Stimulated activated CD8-positive, alpha-beta memory T cell treated with anti-CD3 and anti-CD28 coated beads, Interleukin-7, amount 100 ng/mL, for 48 hours (primary cell): ENCODE results near the gene NPEPPS.
"Not testable (repeated sequence)": the region's sequence is repeated elsewhere in the genome, so short reads cannot be mapped to it uniquely, and the experiment has no call there.

Source experiments
- DNase-seq, 2 donors: peaks; one replicate each; pipeline ENCODE4 v3.0.0-alpha.2; 2020; ENCODE audit warnings: low read depth in 1 of 2; ENCODE audit errors: extremely low read depth in 1 of 2

The NPEPPS gene

DNA sequence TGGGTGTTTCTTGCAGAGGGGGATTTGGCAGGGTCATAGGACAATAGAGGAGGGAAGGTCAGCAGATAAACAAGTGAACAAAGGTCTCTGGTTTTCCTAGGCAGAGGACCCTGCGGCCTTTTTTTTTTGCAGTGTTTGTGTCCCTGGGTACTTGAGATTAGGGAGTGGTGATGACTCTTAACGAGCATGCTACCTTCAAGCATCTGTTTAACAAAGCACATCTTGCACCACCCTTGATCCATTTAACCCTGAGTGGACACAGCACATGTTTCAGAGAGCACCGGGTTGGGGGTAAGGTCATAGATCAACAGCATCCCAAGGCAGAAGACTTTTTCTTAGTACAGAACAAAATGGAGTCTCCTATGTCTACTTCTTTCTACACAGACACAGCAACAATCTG is 25.2 kb downstream of the NPEPPS start:
- DNase-seq: not testable (repeated sequence)

DNA sequence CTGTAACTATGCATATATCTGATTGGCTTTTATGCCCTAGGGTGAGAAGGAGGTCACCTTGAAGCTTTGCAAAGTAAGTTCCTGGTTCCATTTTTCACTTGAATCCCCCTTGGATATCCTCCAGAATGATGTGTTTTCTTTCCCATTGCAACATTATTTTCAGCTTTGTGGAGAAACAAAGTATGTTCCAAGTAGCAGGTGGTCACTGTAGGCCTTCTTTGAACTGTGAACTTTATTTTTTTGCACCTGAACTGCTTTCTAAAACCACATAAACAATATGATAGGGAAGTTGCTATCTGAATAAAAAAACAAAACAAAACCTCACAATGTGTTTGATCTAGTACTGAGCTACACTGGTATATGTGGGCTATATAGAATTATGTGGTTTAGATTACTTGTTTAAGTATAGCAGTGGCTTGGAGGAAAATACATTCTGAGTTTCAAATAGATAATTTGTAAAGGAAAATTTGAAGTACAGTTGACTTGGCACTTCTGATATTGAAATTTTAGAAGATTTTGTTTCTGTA is 29.7 kb downstream of the NPEPPS start:
- not testable (repeated sequence) for DNase-seq

DNA sequence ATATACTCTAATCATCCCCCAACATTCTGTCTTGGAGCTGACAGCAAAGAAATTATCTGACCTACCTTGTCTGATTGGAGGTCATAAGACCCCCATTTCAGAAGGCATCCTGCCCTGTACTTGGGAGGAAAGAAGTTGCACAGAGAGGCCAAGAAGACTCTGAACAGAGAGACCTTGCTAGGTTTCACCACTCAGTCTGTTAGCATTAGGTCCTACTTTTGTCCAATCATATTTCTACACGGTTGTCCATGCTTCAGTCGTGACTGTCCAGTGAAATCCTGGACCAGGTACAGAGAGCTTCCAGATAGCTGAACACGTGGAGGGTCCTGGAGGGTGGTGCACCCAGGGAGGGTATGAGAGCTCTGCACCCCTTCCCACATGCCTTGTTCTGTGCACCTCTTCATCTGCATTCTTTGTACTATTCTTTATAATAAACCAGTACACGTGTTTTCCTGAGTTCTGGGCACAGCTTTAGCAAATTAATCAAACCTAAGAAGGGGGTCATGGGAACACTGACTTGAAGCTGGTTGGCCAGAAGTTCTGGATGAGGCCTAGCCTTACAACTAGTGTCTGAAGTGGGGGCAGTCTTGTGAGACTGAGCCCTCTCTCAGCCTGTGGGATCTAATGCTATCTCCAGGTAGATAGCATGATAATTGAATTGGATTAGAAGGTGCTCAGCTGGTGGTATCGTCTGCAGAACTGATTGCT is 30.9 kb downstream of the NPEPPS start:
- DNase-seq: not testable (repeated sequence)

DNA sequence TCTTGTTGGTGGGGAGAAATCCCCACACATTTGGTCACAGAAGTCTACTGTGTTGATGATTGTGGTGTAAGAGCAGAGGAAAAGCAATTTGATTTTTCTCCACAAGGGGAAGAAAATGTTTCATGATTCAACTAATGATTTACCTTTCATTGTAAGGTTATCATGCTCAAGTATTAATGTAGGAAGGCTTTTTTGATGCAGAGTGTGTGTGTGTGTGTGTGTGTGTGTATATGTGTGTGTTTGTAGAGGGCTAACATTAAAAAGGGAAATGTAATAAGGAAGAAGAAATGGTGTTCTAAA is 31.4 kb downstream of the NPEPPS start:
- DNase-seq: not testable (repeated sequence)

DNA sequence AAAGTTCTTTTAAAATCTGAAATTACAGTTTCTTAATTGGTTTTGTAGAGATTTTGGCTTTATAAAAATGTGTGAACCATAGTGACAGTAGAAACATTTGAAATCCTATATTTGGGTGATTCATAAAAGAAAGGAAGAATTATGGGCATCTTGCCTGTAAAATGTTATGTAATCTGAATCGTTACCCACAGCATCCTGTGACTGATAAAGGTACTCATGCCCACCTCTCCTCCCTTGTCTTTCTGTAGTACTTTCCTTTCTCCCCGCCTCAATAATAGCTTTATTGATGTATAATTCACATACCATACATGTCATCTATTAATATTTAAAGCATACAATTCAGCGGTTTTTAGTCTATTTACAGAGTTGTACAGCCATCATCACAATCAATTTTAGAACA is 36.4 kb downstream of the NPEPPS start:
- not testable (repeated sequence) for DNase-seq

DNA sequence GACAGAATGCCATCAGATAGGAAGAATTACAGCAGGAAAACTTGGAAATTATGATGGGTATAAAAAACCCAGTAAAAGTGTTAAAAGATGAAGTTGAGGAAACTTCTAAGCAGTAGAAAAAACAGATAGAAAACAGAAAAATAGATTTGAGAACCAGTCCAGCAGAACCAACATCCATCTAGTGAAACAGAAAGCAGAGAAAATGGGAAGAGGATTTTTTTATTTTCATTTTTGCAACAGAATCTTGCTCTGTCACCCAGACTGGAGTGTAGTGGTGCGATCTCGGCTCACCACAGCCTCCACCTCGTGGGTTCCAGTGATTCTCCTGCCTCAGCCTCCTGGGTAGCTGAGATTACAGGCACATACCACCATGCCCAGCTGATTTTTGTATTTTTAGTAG is 41.7 kb downstream of the NPEPPS start:
- DNase-seq: not testable (repeated sequence)

- not testable (repeated sequence) for DNase-seq
Observed at GRCh38 chr17:47582416-47582815, 51.5 kb downstream of the NPEPPS start.

- not testable (repeated sequence) for DNase-seq
Observed at GRCh38 chr17:47586378-47587055, 55.6 kb downstream of the NPEPPS start.

- DNase-seq: not testable (repeated sequence)
Observed at GRCh38 chr17:47593522-47593921, 62.6 kb downstream of the NPEPPS start.

- no peak for DNase-seq
Observed at GRCh38 chr17:47603830-47604597, 73.1 kb downstream of the NPEPPS start.

DNA sequence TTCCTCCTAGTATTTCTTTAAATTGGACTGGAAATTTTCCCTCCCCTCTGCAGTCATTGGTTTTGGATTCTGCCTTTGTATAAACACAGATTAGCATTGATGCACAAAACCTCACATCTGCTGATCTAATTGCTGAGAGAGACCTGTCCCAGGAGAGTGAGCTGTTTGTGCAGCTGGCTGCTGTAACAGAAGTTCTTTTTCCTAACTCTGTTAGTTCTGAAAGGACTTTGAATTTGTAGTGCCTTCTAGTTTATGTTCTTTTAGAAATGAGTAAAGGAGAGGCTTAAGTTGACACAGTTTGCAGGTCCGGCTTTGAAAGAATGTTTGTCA is 73.7 kb downstream of the NPEPPS start:
- no peak for DNase-seq

DNA sequence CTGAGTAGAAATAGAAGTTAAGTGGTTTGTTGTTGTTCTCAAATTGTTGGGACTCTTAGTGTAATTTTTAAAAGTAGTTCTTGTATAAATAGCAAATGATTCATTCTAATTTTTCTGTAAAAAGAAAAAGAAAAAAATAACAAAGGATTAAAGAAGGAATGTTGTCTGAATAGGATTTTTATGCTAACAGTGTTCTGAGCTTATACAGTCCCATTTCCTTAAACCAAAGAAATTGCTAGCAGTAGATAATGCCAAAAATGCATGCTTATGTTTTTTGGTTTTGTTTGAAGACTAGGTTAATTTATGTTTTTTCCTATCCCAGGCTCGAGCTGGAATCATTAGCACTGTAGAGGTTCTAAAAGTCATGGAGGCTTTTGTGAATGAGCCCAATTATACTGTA is 74.1 kb downstream of the NPEPPS start:
- DNase-seq: no peak

DNA sequence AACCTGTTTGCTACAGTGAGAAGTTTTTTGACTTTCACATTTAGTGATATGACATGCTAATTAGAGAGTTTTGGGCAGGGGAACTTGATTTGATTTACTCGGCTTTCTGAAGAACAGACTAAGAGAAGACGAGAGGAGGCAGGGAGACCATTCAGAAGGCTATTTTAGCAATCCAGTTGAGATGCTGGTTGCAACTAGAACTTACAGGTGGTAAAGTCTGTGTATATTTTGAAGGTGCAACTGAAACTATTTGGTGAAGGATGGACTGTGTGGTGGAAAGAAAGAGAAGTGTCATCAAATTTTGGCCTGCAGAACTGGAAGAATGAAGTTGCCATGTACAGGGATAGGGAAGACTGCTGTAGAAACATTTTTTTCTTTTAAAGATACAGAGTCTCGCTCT is 76.6 kb downstream of the NPEPPS start:
- DNase-seq: no peak

DNA sequence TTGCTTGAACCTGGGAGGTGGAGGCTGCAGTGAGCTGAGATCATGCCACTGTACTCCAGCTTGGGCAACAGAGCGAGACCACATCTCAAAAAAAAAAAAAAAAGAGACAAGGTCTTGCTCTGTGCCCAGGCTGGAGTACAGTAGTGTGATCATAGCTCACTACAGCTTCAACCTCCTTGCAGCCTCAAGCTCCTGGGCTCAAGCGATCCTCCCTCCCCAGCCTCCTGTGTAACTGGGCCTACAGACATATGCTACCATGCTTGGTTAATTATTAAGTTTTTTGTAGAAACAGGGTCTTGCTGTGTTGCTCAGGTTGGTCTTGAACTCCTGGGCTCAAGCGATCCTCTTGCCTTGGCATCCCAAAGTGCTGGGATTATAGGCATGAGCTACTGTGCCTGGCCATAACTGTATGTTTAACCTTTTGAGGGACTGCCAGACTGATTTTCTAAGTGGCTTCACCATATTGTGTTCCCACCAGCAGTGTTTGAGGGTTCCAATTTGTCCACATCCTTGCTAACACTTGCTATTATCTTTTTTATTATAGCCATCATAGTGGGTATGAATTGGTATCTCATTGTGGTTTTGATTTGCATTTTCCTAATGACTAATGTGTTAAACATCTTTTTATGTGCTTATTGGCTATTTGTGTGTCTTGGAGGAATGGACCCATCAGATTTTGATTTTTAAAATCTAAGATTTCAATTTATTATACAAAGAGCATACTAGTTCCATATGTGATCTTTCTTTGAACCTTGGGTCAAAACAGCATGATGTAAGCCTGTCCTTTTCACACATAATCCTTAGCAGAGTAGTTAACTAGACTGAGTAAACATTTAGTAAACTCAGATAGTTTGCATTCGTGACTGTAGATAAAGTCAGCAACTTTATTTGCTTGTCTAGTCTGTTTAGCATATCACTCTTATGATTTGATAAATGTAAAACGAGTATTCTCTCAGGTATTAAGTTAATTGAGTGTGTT is 80.8 kb downstream of the NPEPPS start:
- no peak for DNase-seq

DNA sequence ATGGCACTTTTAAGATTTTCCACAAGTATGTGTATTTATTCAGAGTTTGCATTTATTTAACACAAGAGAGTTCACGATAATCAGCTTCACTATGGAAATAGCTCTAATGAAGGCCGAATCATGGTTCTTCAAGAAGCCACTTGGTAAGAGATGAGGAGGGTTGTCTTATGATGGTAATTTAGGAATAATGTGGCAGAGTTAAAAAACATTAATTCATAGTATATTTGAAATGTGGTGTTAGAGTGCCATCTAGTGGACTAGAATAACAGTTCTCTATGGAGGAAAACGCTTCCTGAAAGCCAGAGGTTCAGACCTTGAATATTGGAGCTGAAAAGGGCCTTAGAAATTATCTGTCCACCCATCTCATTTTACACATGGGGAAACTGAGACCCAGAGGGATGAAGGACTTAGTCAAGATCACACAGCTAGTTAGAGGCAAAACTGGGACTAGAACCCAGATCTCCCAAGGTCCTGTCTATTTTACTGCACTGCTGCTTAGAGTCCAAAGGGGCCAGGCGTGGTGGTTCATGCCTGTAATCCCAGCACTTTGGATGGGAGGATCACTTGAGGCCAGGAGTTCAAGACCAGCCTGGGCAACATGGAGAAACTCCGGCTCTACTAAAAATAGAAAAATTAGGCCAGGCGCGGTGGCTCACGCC is 85.0 kb downstream of the NPEPPS start:
- no peak for DNase-seq

GRCh38 chr17:47618410-47618809 is 87.5 kb downstream of the NPEPPS start:
- DNase-seq: no peak

DNA sequence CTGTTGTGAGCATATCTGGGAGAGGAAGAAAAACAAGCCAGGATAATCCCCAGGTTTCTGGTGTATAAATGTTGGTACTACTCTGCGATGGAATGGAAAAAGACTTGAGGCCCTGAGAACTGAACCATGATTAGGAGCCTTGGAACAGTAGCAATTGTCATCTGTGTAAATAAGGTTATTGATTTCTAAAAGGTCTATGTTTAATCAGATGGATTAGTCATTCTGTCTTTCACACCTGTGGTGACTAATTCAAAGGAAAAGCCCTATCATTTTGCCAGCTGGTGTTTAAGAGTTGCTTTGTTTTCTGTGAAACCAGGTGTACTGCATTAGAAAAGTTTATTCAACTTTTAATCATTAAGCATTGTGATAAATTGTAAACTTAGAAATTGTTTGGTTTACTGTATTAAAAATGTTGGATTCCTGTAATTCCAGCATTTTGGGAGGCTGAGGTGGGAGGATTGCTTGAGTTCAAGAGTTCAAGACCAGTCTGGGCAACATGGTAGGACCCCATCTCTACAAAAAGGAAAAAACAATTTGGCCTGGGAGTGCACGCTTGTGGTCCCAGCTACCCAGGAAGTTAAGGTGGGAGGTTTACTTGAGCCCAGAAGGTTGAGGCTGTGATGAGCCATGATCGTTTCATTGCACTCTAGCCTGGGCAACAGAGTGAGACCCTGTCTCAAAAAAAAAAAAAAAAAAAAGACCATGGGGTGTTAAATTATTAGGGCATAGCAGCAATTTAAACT is 89.8 kb downstream of the NPEPPS start:
- no peak for DNase-seq

- DNase-seq: no peak
Observed at GRCh38 chr17:47621293-47622179, 90.6 kb downstream of the NPEPPS start.

- no peak for DNase-seq
Observed at GRCh38 chr17:47622180-47622549, 91.3 kb downstream of the NPEPPS start.
